Measurements from ENCODE around the gene NACC2.
"Not testable (repeated sequence)": the region's sequence is repeated elsewhere in the genome, so short reads cannot be mapped to it uniquely, and the experiment has no call there.

The NACC2 gene

GRCh38 chr9:136103651-136104487 is 8.8 kb upstream of the NACC2 start:
- DNase-seq (ENCODE audit: extremely low read depth, low read depth) = no peak

DNA sequence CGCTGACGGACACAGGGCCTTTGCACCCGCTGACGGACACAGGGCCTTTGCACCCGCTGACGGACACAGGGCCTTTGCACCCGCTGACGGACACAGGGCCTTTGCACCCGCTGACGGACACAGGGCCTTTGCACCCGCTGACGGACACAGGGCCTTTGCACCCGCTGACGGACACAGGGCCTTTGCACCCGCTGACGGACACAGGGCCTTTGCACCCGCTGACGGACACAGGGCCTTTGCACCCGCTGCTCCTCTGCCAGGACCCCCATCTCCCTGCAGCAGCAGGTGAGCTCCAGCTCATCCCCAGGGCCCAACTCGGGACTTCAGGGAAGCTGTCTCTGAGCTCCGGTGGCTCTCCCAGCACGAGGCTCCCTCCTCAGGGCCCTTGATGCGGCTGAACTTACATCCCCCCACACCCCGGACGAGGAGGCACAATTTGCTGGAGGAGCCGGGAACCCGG is 6.6 kb upstream of the NACC2 start:
- DNase-seq (ENCODE audit: extremely low read depth, low read depth) = not testable (repeated sequence)

More at GRCh38 chr9:136103651-136104487, 8.8 kb upstream of the NACC2 start:
- TF ChIP-seq, protein P1, sequence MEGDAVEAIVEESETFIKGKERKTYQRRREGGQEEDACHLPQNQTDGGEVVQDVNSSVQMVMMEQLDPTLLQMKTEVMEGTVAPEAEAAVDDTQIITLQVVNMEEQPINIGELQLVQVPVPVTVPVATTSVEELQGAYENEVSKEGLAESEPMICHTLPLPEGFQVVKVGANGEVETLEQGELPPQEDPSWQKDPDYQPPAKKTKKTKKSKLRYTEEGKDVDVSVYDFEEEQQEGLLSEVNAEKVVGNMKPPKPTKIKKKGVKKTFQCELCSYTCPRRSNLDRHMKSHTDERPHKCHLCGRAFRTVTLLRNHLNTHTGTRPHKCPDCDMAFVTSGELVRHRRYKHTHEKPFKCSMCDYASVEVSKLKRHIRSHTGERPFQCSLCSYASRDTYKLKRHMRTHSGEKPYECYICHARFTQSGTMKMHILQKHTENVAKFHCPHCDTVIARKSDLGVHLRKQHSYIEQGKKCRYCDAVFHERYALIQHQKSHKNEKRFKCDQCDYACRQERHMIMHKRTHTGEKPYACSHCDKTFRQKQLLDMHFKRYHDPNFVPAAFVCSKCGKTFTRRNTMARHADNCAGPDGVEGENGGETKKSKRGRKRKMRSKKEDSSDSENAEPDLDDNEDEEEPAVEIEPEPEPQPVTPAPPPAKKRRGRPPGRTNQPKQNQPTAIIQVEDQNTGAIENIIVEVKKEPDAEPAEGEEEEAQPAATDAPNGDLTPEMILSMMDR (IDR thresholded peaks at IDR 0.05; ENCODE audit: low read depth, low read length) = no peak

GRCh38 chr9:136100700-136101614 is 5.9 kb upstream of the NACC2 start:
- no peak for DNase-seq (ENCODE audit: extremely low read depth, low read depth)
- TF ChIP-seq, protein P1 (IDR thresholded peaks at IDR 0.05; ENCODE audit: low read depth, low read length) = no peak

GRCh38 chr9:136099542-136099941 is 4.5 kb upstream of the NACC2 start:
- no peak for DNase-seq (ENCODE audit: extremely low read depth, low read depth)
- TF ChIP-seq, protein P1 (IDR thresholded peaks at IDR 0.05; ENCODE audit: low read depth, low read length) = no peak

DNA sequence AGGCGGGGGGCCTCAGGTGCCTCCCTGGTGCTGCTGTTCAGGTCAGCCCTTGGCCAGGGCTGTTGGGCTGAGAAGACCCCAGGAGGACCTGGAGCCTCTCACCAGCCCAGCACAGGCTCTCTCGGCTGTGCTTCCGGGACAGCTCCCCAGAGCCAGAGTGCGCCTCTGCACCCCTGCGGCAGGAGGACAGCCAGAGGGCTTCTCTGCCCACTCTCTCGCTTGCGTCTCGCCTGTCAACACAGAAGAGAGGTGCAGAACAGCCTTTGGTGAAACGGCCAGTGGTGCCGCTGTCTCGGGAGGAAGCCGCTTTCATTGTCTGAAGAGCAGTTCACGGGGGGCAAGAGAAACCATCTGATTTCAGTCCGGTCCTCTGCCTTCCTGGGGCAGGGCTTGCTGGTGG is 3.8 kb upstream of the NACC2 start:
- TF ChIP-seq, protein P1 (IDR thresholded peaks at IDR 0.05; ENCODE audit: low read depth, low read length) = no peak
- DNase-seq (ENCODE audit: extremely low read depth, low read depth) = no peak

DNA sequence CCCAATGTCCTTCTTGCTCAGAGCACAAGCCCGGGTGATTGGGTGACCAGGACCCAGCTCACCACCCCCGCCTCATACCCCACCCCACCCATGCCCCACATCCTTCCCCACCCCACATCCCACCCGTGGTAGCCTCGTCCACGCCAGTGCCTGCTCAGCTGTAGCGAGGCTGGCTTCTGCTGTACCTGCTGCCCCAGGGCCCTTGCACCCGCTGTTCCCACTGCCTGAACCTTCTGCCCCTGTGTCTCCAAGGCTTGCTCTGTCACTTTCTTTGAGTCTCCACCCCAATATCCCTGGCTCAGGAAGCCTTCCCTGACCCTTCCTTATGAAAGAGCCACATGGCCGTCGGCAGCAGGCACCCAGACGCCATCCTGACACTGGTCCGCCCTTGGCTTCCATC is 3.1 kb upstream of the NACC2 start:
- DNase-seq (ENCODE audit: extremely low read depth, low read depth) = no peak
- TF ChIP-seq, protein P1 (IDR thresholded peaks at IDR 0.05; ENCODE audit: low read depth, low read length) = no peak

- TF ChIP-seq, protein P1 (IDR thresholded peaks at IDR 0.05; ENCODE audit: low read depth, low read length) = no peak
- DNase-seq (ENCODE audit: extremely low read depth, low read depth) = no peak
These were observed 1.5 kb upstream of the NACC2 start for GRCh38 chr9:136096505-136097001.
